ENCODE data around the gene FLT1.

Gene FLT1

GRCh38 chr13:28494778-28495537 lies at the start of gene FLT1:
FLT1 (minus strand) TSS chr13:28495128; CDS start chr13:28494843, 285 bp downstream.
- DNase-seq, result peak; percentile 73

- no peak for DNase-seq
Observed at GRCh38 chr13:28544026-28544425, 49.1 kb upstream of the FLT1 start.

GRCh38 chr13:28542804-28543203 lies 47.9 kb upstream of the FLT1 start:
- DNase-seq, result no peak

GRCh38 chr13:28541966-28542365 lies 47.0 kb upstream of the FLT1 start:
- DNase-seq, result no peak

- DNase-seq, result peak; percentile 35
Observed at GRCh38 chr13:28540612-28541011, 45.7 kb upstream of the FLT1 start.

GRCh38 chr13:28539625-28540286 lies 44.8 kb upstream of the FLT1 start:
- no peak for DNase-seq

- DNase-seq, result no peak
Observed at GRCh38 chr13:28538932-28539331, 44.0 kb upstream of the FLT1 start.

GRCh38 chr13:28537171-28537570 lies 42.2 kb upstream of the FLT1 start:
- no peak for DNase-seq

- DNase-seq, result no peak
Observed at GRCh38 chr13:28536371-28536770, 41.4 kb upstream of the FLT1 start.

GRCh38 chr13:28535734-28536133 lies 40.8 kb upstream of the FLT1 start:
- DNase-seq, result no peak

GRCh38 chr13:28534801-28535200 lies 39.9 kb upstream of the FLT1 start:
- DNase-seq, result no peak

GRCh38 chr13:28534210-28534609 lies 39.3 kb upstream of the FLT1 start:
- DNase-seq, result peak; percentile 7

GRCh38 chr13:28533441-28534166 lies 38.7 kb upstream of the FLT1 start:
- DNase-seq, result no peak

GRCh38 chr13:28533125-28533436 lies 38.2 kb upstream of the FLT1 start:
- no peak for DNase-seq

- DNase-seq, result peak; percentile 34
Observed at GRCh38 chr13:28532388-28533124, 37.6 kb upstream of the FLT1 start.

- DNase-seq, result no peak
Observed at GRCh38 chr13:28531845-28532387, 37.0 kb upstream of the FLT1 start.

- DNase-seq, result peak; percentile 15
Observed at GRCh38 chr13:28531077-28531844, 36.3 kb upstream of the FLT1 start.

GRCh38 chr13:28530729-28531076 lies 35.8 kb upstream of the FLT1 start:
- no peak for DNase-seq

GRCh38 chr13:28529836-28530235 lies 34.9 kb upstream of the FLT1 start:
- no peak for DNase-seq

GRCh38 chr13:28528848-28529247 lies 33.9 kb upstream of the FLT1 start:
- no peak for DNase-seq

- no peak for DNase-seq
Observed at GRCh38 chr13:28528388-28528787, 33.5 kb upstream of the FLT1 start.

- no peak for DNase-seq
Observed at GRCh38 chr13:28527629-28528028, 32.7 kb upstream of the FLT1 start.
